Measurements from ENCODE around the gene CSDE1. TPM values are rescaled to one million over a fixed set of nuclear protein-coding genes. Genes with fewer than 3 reads are reported as not detected.

Gene CSDE1
- total RNA-seq, 6 experiments from 2014 or later = 508 to 582 (median 527) TPM

GRCh38 chr1:114707604-114708003 lies 50.2 kb downstream of the CSDE1 start:
- no peak overlapping the region for H3K4me3 Mint-ChIP-seq
- DNase-seq = no peak
- TF ChIP-seq CTCF (IDR thresholded peaks at IDR 0.05) = no peak
- H3K36me3 Mint-ChIP-seq (ENCODE audit: low read depth) = peaks cover 32% of the 10 kb centered on the region
- no peaks in the 10 kb centered on the region for H3K27me3 Mint-ChIP-seq (ENCODE audit: insufficient read depth)
- no peaks in the 10 kb centered on the region for H3K9me3 Mint-ChIP-seq
- H3K4me1 Mint-ChIP-seq (ENCODE audit: low read depth) = no peaks in the 10 kb centered on the region
- no peak overlapping the region for H3K27ac Mint-ChIP-seq

- Mint-ChIP-seq H3K4me3 (no peak overlapping the region), H3K27ac (no peak overlapping the region)
- no peak for DNase-seq
These were observed 54.5 kb downstream of the CSDE1 start for GRCh38 chr1:114703242-114703641.

GRCh38 chr1:114702737-114703136 lies 55.0 kb downstream of the CSDE1 start:
- H3K27me3 Mint-ChIP-seq (ENCODE audit: insufficient read depth) = no peaks in the 10 kb centered on the region; the same call in 1 of the 2 replicates
- TF ChIP-seq CTCF (IDR thresholded peaks at IDR 0.05) = no peak

More at GRCh38 chr1:114703242-114703641, 54.5 kb downstream of the CSDE1 start:
- Mint-ChIP-seq H3K36me3 (ENCODE audit: low read depth) (peaks cover 21% of the 10 kb centered on the region), H3K4me1 (ENCODE audit: low read depth) (peaks cover 12% of the 10 kb centered on the region), H3K9me3 (no peaks in the 10 kb centered on the region), H3K27me3 (ENCODE audit: insufficient read depth) (no peaks in the 10 kb centered on the region; the same call in 1 of the 2 replicates)
- TF ChIP-seq CTCF (IDR thresholded peaks at IDR 0.05) = no peak

GRCh38 chr1:114701931-114702330 lies 55.9 kb downstream of the CSDE1 start:
- DNase-seq = no peak
- Mint-ChIP-seq H3K36me3 (ENCODE audit: low read depth) (peaks cover 10% of the 10 kb centered on the region), H3K27me3 (ENCODE audit: insufficient read depth) (no peaks in the 10 kb centered on the region; the same call in 1 of the 2 replicates), H3K9me3 (no peaks in the 10 kb centered on the region), H3K4me3 (no peak overlapping the region), H3K4me1 (ENCODE audit: low read depth) (peaks cover 12% of the 10 kb centered on the region), H3K27ac (no peak overlapping the region)
- no peak for TF ChIP-seq CTCF (IDR thresholded peaks at IDR 0.05)

More at GRCh38 chr1:114702737-114703136, 55.0 kb downstream of the CSDE1 start:
- H3K27ac Mint-ChIP-seq = no peak overlapping the region
- H3K4me1 Mint-ChIP-seq (ENCODE audit: low read depth) = peaks cover 12% of the 10 kb centered on the region
- no peak overlapping the region for H3K4me3 Mint-ChIP-seq
- no peaks in the 10 kb centered on the region for H3K9me3 Mint-ChIP-seq
- H3K36me3 Mint-ChIP-seq (ENCODE audit: low read depth) = peaks cover 18% of the 10 kb centered on the region
- DNase-seq = no peak

- Mint-ChIP-seq H3K27me3 (ENCODE audit: insufficient read depth) (no peaks in the 10 kb centered on the region; the same call in 1 of the 2 replicates), H3K4me3 (no peak overlapping the region), H3K9me3 (no peaks in the 10 kb centered on the region), H3K27ac (no peak overlapping the region), H3K4me1 (ENCODE audit: low read depth) (peaks cover 21% of the 10 kb centered on the region), H3K36me3 (ENCODE audit: low read depth) (peaks cover 5% of the 10 kb centered on the region; the same call in 1 of the 2 replicates)
- DNase-seq = peak; percentile 52
- TF ChIP-seq CTCF (IDR thresholded peaks at IDR 0.05) = no peak
These were observed 57.7 kb downstream of the CSDE1 start for GRCh38 chr1:114700036-114700600.
